Measurements from ENCODE around the gene SEMA3C. TPM values are rescaled to one million over a fixed set of nuclear protein-coding genes. Genes with fewer than 3 reads are reported as not detected.

The SEMA3C gene
- total and polyA plus RNA-seq, 2 donors (not counting 1 experiment from before 2014, with no cell fraction given), result 310 to 322 TPM

DNA sequence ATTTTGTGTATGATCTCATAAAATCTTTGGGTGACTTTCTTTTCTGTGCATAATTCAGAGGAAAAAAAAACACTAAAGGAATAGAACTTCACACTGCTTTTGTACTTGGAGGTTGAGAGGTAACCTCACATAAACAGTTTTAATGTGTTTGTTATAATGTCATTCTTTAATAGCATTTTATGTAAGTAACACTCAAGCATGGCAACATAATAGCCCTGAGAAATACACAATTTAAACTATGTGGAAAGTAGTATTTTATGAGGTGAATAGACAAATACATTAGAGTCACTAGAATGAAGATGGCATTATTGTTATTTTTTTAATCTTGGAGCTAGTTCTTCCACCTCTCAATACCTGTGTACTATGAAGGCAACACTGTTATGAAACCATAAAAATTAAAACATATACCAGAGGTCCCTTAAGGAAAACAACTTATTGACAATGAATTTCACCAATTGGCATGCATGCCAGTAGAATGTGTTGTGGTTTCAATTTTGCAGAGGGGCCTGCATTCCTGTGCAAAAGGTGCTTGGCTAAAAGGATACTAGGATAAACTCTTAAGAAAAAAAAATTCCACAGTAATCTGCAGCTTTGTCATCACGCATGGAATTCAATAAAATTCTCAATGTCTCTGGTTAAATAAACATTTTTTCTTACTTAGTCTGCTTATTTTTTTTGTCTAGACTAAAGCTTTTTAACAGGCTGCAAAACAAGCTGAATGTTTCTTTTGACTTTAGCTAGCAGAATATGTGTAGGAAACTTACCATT, 177.9 kb downstream of the SEMA3C start:
- no peak overlapping the region for H2AFZ ChIP-seq (ENCODE audit: low read length)
- H3K27ac ChIP-seq (ENCODE audit: insufficient read depth, low read length), result no peak overlapping the region
- H3K9me3 ChIP-seq (ENCODE audit: control insufficient read depth, insufficient read depth, low read depth, low read length), result no peaks in the 10 kb centered on the region
- H3K4me2 ChIP-seq (ENCODE audit: extremely low read depth, insufficient read depth, low read length), result peak overlapping the region; percentile 32
- peaks cover 13% of the 10 kb centered on the region for H3K4me1 ChIP-seq (ENCODE audit: control insufficient read depth, extremely low read depth, insufficient read depth, low read length)
- TF ChIP-seq CTCF (conservative IDR thresholded peaks at IDR 0.05 in 1 of 2, IDR thresholded peaks at IDR 0.05 in 1 of 2; ENCODE audit: low read depth in 1 of 2, low read length in 2 of 2) (no peak), EZH2 (IDR thresholded peaks at IDR 0.05; ENCODE audit: low read length, missing control alignments) (no peak)
- no peaks in the 10 kb centered on the region for H3K27me3 ChIP-seq (ENCODE audit: control insufficient read depth, insufficient read depth, low read length)
- no peaks in the 10 kb centered on the region for H3K79me2 ChIP-seq (ENCODE audit: control insufficient read depth, insufficient read depth, low read length)
- no peaks in the 10 kb centered on the region for H4K20me1 ChIP-seq (ENCODE audit: control insufficient read depth, extremely low read depth, insufficient read depth, low read length)
- H3K9ac ChIP-seq (ENCODE audit: insufficient read depth, low read length), result no peak overlapping the region
- peaks cover 3% of the 10 kb centered on the region for H3K36me3 ChIP-seq (ENCODE audit: control insufficient read depth, insufficient read depth, low read length)
- H3K4me3 ChIP-seq (replicated peaks in 1 of 4; ENCODE audit: control extremely low read depth in 1 of 4, insufficient read depth in 1 of 4, low read depth in 3 of 4, low read length in 4 of 4), result no peak overlapping the region
- peak; percentile 51 to 90 for DNase-seq (ENCODE audit: low read depth in 2 of 2)

DNA sequence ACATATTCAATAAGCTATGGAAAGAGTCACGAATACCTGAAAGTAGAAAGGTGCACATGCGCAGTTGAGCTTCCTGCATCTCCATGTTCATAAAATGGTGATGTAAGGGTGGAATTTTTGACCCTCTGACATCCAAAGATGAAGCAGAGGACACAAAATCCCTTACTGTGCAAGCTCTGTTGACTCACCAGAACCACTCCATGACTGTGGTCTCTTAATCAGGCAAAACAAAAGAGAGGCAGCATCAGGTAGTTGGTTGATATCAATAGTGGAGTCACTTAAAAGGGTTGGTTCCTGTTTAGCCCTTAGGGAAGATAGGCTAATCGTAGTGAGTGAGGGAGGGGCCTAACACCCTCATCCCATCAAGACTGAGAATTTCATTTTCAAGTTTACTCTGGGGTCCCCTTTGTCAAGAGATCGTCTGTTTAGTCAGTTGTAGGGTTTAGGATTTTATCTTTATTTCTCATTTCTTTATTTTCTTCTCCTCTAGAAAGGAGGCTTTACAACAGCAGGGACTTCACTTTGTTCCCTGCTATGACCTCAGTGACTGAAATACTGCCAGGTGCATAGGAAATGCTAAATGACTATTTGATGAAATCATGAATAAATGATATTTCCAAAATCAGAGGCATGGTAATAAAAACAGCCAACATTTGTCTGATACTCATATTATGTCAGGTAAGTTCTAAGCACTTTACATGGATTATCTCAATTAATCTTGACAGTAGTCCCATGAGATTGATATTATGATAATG, 182.3 kb downstream of the SEMA3C start:
- DNase-seq (ENCODE audit: low read depth in 2 of 2), result peak in 1 of 2 donors; percentile 64
- Histone ChIP-seq H3K9ac (ENCODE audit: insufficient read depth, low read length) (no peak overlapping the region), H3K9me3 (ENCODE audit: control insufficient read depth, insufficient read depth, low read depth, low read length) (no peaks in the 10 kb centered on the region), H3K36me3 (ENCODE audit: control insufficient read depth, insufficient read depth, low read length) (no peaks in the 10 kb centered on the region), H3K27ac (ENCODE audit: insufficient read depth, low read length) (no peak overlapping the region), H3K4me3 (replicated peaks in 1 of 4; ENCODE audit: control extremely low read depth in 1 of 4, insufficient read depth in 1 of 4, low read depth in 3 of 4, low read length in 4 of 4) (no peak overlapping the region), H3K4me2 (ENCODE audit: extremely low read depth, insufficient read depth, low read length) (no peak overlapping the region), H3K79me2 (ENCODE audit: control insufficient read depth, insufficient read depth, low read length) (no peaks in the 10 kb centered on the region), H2AFZ (ENCODE audit: low read length) (no peak overlapping the region), H4K20me1 (ENCODE audit: control insufficient read depth, extremely low read depth, insufficient read depth, low read length) (no peaks in the 10 kb centered on the region), H3K4me1 (ENCODE audit: control insufficient read depth, extremely low read depth, insufficient read depth, low read length) (peaks cover 7% of the 10 kb centered on the region), H3K27me3 (ENCODE audit: control insufficient read depth, insufficient read depth, low read length) (no peaks in the 10 kb centered on the region)
- TF ChIP-seq CTCF (conservative IDR thresholded peaks at IDR 0.05 in 1 of 2, IDR thresholded peaks at IDR 0.05 in 1 of 2; ENCODE audit: low read depth in 1 of 2, low read length in 2 of 2), result no peak
- no peak for TF ChIP-seq EZH2 (IDR thresholded peaks at IDR 0.05; ENCODE audit: low read length, missing control alignments)

GRCh38 chr7:80735330-80735729, 183.5 kb downstream of the SEMA3C start:
- no peaks in the 10 kb centered on the region for H4K20me1 ChIP-seq (ENCODE audit: control insufficient read depth, extremely low read depth, insufficient read depth, low read length)
- H3K9me3 ChIP-seq (ENCODE audit: control insufficient read depth, insufficient read depth, low read depth, low read length), result no peaks in the 10 kb centered on the region
- DNase-seq (ENCODE audit: low read depth in 2 of 2), result no peak
- H3K27me3 ChIP-seq (ENCODE audit: control insufficient read depth, insufficient read depth, low read length), result no peaks in the 10 kb centered on the region
- no peak overlapping the region for H3K4me2 ChIP-seq (ENCODE audit: extremely low read depth, insufficient read depth, low read length)
- TF ChIP-seq CTCF (conservative IDR thresholded peaks at IDR 0.05 in 1 of 2, IDR thresholded peaks at IDR 0.05 in 1 of 2; ENCODE audit: low read depth in 1 of 2, low read length in 2 of 2) (no peak), EZH2 (IDR thresholded peaks at IDR 0.05; ENCODE audit: low read length, missing control alignments) (no peak)
- H3K27ac ChIP-seq (ENCODE audit: insufficient read depth, low read length), result no peak overlapping the region
- no peaks in the 10 kb centered on the region for H3K36me3 ChIP-seq (ENCODE audit: control insufficient read depth, insufficient read depth, low read length)
- no peak overlapping the region for H3K9ac ChIP-seq (ENCODE audit: insufficient read depth, low read length)
- H3K4me1 ChIP-seq (ENCODE audit: control insufficient read depth, extremely low read depth, insufficient read depth, low read length), result no peaks in the 10 kb centered on the region
- H3K4me3 ChIP-seq (replicated peaks in 1 of 4; ENCODE audit: control extremely low read depth in 1 of 4, insufficient read depth in 1 of 4, low read depth in 3 of 4, low read length in 4 of 4), result no peak overlapping the region
- no peaks in the 10 kb centered on the region for H3K79me2 ChIP-seq (ENCODE audit: control insufficient read depth, insufficient read depth, low read length)
- H2AFZ ChIP-seq (ENCODE audit: low read length), result no peak overlapping the region
